H1 (cell line): ENCODE measurements around the gene RBM19. TPM values are rescaled to one million over a fixed set of nuclear protein-coding genes. Genes with fewer than 3 reads are reported as not detected.

Experiments
- CTCF ChIA-PET: fragments of 300-600 bp; sonication (Branson Sonifier 250); formaldehyde crosslinking; loops from one replicate; lab custom pipeline; 2021; ENCODE audit not compliant: partially characterized antibody; lab: Charles Lee
- POLR2A ChIA-PET: fragments of 300-600 bp; sonication (Branson Sonifier 250); formaldehyde crosslinking; loops from one replicate; lab custom pipeline; 2021; ENCODE audit warnings: inconsistent platforms; ENCODE audit not compliant: partially characterized antibody; lab: Charles Lee
- DNase-seq, 2 experiments: peaks; one replicate each; pipeline versions ENCODE4 v3.0.0 to v3.0.0-alpha.2; 2010 to 2022; ENCODE audit warnings: low spot score in 2 of 2, low read depth in 1 of 2, mixed read lengths in 1 of 2
- FAIRE-seq: peaks from 2 replicates; lab custom pipeline; 2011; peaks lifted over from hg19 to GRCh38; lab: Jason Lieb, UNC
- H2AFZ ChIP-seq: 2 replicates; pipeline ENCODE4 v1.8.1; 2012; ENCODE audit warnings: low read length, inconsistent platforms
- H2AK5ac ChIP-seq: 2 replicates; pipeline ENCODE4 v1.6.1; 2013; ENCODE audit warnings: low read depth, low read length
- H2BK120ac ChIP-seq: replicated peaks from 2 replicates; pipeline ENCODE3; 2013; ENCODE audit warnings: low read depth, low read length, inconsistent platforms
- H2BK12ac ChIP-seq: 2 replicates; pipeline ENCODE4 v1.6.1; 2013; ENCODE audit warnings: low read depth, low read length
- H2BK15ac ChIP-seq: 2 replicates; pipeline ENCODE4 v1.6.1; 2013; ENCODE audit warnings: low read length
- H2BK20ac ChIP-seq: 2 replicates; pipeline ENCODE4 v1.6.1; 2013; ENCODE audit warnings: low read length
- H2BK5ac ChIP-seq: 2 replicates; pipeline ENCODE4 v1.6.1; 2013; ENCODE audit warnings: low read depth, low read length
- H3K14ac ChIP-seq: 2 replicates; pipeline ENCODE4 v1.6.1; 2013; ENCODE audit warnings: inconsistent platforms; ENCODE audit not compliant: insufficient read length
- H3K18ac ChIP-seq: 2 replicates; pipeline ENCODE4 v1.6.1; 2013; ENCODE audit warnings: low read length; ENCODE audit errors: extremely low read depth
- H3K23ac ChIP-seq: 2 replicates; pipeline ENCODE4 v1.6.1; 2013; ENCODE audit warnings: inconsistent platforms; ENCODE audit not compliant: insufficient read length
- H3K23me2 ChIP-seq: 2 replicates; pipeline ENCODE4 v1.6.1; 2013; ENCODE audit warnings: low read depth, low read length
- H3K27ac ChIP-seq: 2 replicates; pipeline ENCODE4 v1.6.1; 2011; ENCODE audit warnings: low read depth, low read length, inconsistent platforms
- H3K27me3 ChIP-seq, 4 experiments: replicated peaks in 1 of 4; 1 replicate in 1 of 4; 2 replicates in 3 of 4; pipeline versions ENCODE4 v1.6.1 to v1.8.1; 2011 to 2013; ENCODE audit warnings: low read length in 3 of 4, mild to moderate bottlenecking in 3 of 4, inconsistent platforms in 2 of 4, mixed read lengths in 2 of 4, moderate library complexity in 1 of 4; ENCODE audit not compliant: control insufficient read depth in 3 of 4, insufficient read depth in 3 of 4; ENCODE audit errors: extremely low read depth in 1 of 4
- H3K36me3 ChIP-seq, 4 experiments: 2 replicates each; pipeline versions ENCODE4 v1.6.1 to v1.8.1; 2011 to 2013; ENCODE audit warnings: mild to moderate bottlenecking in 4 of 4, low read length in 3 of 4, moderate library complexity in 2 of 4, control low read depth in 1 of 4, inconsistent platforms in 1 of 4; ENCODE audit not compliant: insufficient read depth in 4 of 4, control insufficient read depth in 2 of 4
- H3K4ac ChIP-seq: replicated peaks from 2 replicates; pipeline ENCODE3; 2013; ENCODE audit warnings: low read length, low read depth, mixed read lengths, inconsistent platforms; ENCODE audit not compliant: insufficient read length
- H3K4me1 ChIP-seq, 4 experiments: replicated peaks in 1 of 4; 1 replicate in 1 of 4; 2 replicates in 3 of 4; pipeline versions ENCODE4 v1.6.1 to v1.8.1; 2011 to 2013; ENCODE audit warnings: low read length in 3 of 4, inconsistent platforms in 2 of 4, mixed read lengths in 1 of 4; ENCODE audit not compliant: insufficient read depth in 4 of 4, control insufficient read depth in 3 of 4
- H3K4me2 ChIP-seq, 2 experiments: 2 replicates each; pipeline versions ENCODE4 v1.6.1 to v1.8.1; 2011 to 2013; ENCODE audit warnings: low read depth in 2 of 2, low read length in 2 of 2, control low read depth in 1 of 2, inconsistent platforms in 1 of 2, mild to moderate bottlenecking in 1 of 2; ENCODE audit not compliant: insufficient read depth in 1 of 2
- H3K4me3 ChIP-seq, 4 experiments: fragments of 200-600, 300-600 bp in 1 of 4; sonication (generic), shearing (Covaris generic), sonication (Bioruptor Twin) in 1 of 4; 2 replicates each; pipeline versions ENCODE4 v1.5.1 to v1.8.1; 2011 to 2016; ENCODE audit warnings: low read length in 4 of 4, low read depth in 3 of 4, control low read depth in 2 of 4, inconsistent platforms in 2 of 4, mild to moderate bottlenecking in 2 of 4, mixed read lengths in 1 of 4, moderate library complexity in 1 of 4; ENCODE audit not compliant: insufficient read depth in 2 of 4; ENCODE audit errors: extremely low read depth in 1 of 4
- H3K56ac ChIP-seq: replicated peaks from 2 replicates; pipeline ENCODE3; 2013; ENCODE audit warnings: low read depth, mild to moderate bottlenecking, mixed read lengths, low read length, inconsistent platforms; ENCODE audit not compliant: insufficient read length
- H3K79me1 ChIP-seq: 2 replicates; pipeline ENCODE4 v1.6.1; 2013; ENCODE audit warnings: low read depth, low read length, control low read depth
- H3K79me2 ChIP-seq, 2 experiments: 2 replicates each; pipeline versions ENCODE4 v1.6.1 to v1.8.1; 2012 to 2013; ENCODE audit warnings: low read length in 2 of 2, mild to moderate bottlenecking in 2 of 2, inconsistent platforms in 1 of 2; ENCODE audit not compliant: insufficient read depth in 2 of 2, control insufficient read depth in 1 of 2
- H3K9ac ChIP-seq, 4 experiments: replicated peaks in 1 of 4; 1 replicate in 1 of 4; 2 replicates in 3 of 4; pipeline versions ENCODE4 v1.6.1 to v1.8.1; 2011 to 2013; ENCODE audit warnings: low read depth in 3 of 4, low read length in 3 of 4, control low read depth in 2 of 4, mild to moderate bottlenecking in 2 of 4, moderate library complexity in 2 of 4, inconsistent platforms in 1 of 4; ENCODE audit errors: extremely low read depth in 1 of 4
- H3K9me3 ChIP-seq, 2 experiments: 2 replicates each; pipeline versions ENCODE4 v1.6.1 to v1.8.1; 2012 to 2013; ENCODE audit warnings: mild to moderate bottlenecking in 2 of 2, moderate library complexity in 2 of 2, control low read depth in 1 of 2, inconsistent platforms in 1 of 2, low read depth in 1 of 2, low read length in 1 of 2, mixed read lengths in 1 of 2; ENCODE audit not compliant: insufficient read depth in 2 of 2
- H4K20me1 ChIP-seq, 2 experiments: replicated peaks in 1 of 2; 2 replicates each; pipeline versions ENCODE3 to v1.8.1; 2011 to 2013; ENCODE audit warnings: inconsistent platforms in 2 of 2, low read length in 2 of 2, mild to moderate bottlenecking in 1 of 2; ENCODE audit not compliant: insufficient read depth in 2 of 2, control insufficient read depth in 1 of 2
- H4K5ac ChIP-seq: 2 replicates; pipeline ENCODE4 v1.6.1; 2013; ENCODE audit warnings: low read length, low read depth, mixed read lengths, inconsistent platforms; ENCODE audit not compliant: insufficient read length
- H4K8ac ChIP-seq: 2 replicates; pipeline ENCODE4 v1.8.0; 2013; ENCODE audit warnings: mild to moderate bottlenecking, moderate library complexity, low read length, inconsistent platforms; ENCODE audit not compliant: insufficient read depth; ENCODE audit errors: extremely low read depth
- H4K91ac ChIP-seq: replicated peaks from 2 replicates; pipeline ENCODE3; 2013; ENCODE audit warnings: low read length, mixed read lengths, inconsistent platforms; ENCODE audit not compliant: insufficient read length
- CTBP2 ChIP-seq: IDR thresholded peaks from 2 replicates; pipeline ENCODE4 v1.7.0; 2011; ENCODE audit warnings: borderline replicate concordance, mild to moderate bottlenecking, moderate library complexity, mixed read lengths, low read length; ENCODE audit not compliant: insufficient read depth, insufficient read length
- FOSL1 ChIP-seq: IDR thresholded peaks from 2 replicates; pipeline ENCODE4 v1.6.1; 2011; ENCODE audit warnings: mild to moderate bottlenecking, low read depth, low read length, moderate library complexity; ENCODE audit not compliant: insufficient read depth
- WGBS, 2 experiments: shearing (Covaris generic) in 1 of 2; methylation state at CpG; one replicate each; pipeline versions ENCODE4 v1.1.6 to v1.1.7; 2013 to 2015; ENCODE audit warnings: low lambda C conversion rate in 2 of 2, mixed read lengths in 2 of 2, inconsistent platforms in 1 of 2, low coverage in 1 of 2, missing lambda C conversion rate in 1 of 2; ENCODE audit not compliant: insufficient replicate concordance in 2 of 2, insufficient coverage in 1 of 2, insufficient read length in 1 of 2; ENCODE audit errors: extremely low coverage in 1 of 2, missing lambda C conversion rate in 1 of 2; 5-methylcytosine and 5-hydroxymethylcytosine counted together
- polyA plus RNA-seq, 7 experiments: library from polyadenylated mRNA; depleted of rRNA in 3 of 7; stranded (reverse) in 5 of 7; unstranded in 2 of 7; fragments of >200 nt in 5 of 7; fragments of 200-250 nt in 2 of 7; gene quantifications; 1 replicate in 5 of 7; 2 replicates in 1 of 7; 4 replicates in 1 of 7; pipeline versions ENCODE4 v1.2.1 to v1.2.3, GENCODE V29; 2011 to 2013; ENCODE audit warnings: missing spikeins in 2 of 7, mixed read lengths in 2 of 7
- total RNA-seq: library from RNA; stranded (reverse); fragmentation: NEBNext Ultra II Directional; extraction: Animal tissue kit (Norgen Biotek cat#: 25700); gene quantifications from 2 replicates; pipeline ENCODE4 v1.2.1, GENCODE V29; 2021

Gene RBM19
- total and polyA plus RNA-seq, 2 of the 8 experiments (the other 6 are each of a cell fraction or from before 2014, with no cell fraction given): 23.4 to 61.9 TPM

GRCh38 chr12:113850309-113851056 lies 115.6 kb downstream of the RBM19 start:
- Histone ChIP-seq H3K4me1 (no peaks in the 10 kb centered on the region; a peak in 1 of 7 replicates), H3K23ac (no peak overlapping the region), H2BK5ac (no peak overlapping the region), H3K36me3 (peaks cover 0 to 4% (median 0%) of the 10 kb centered on the region in 4 experiments; a peak in 1 of 8 replicates), H3K27ac (no peak overlapping the region; the same call in 1 of the 2 replicates), H3K56ac (no peak overlapping the region), H3K9ac (no peak overlapping the region), H2BK120ac (no peak overlapping the region), H2BK15ac (no peak overlapping the region), H2AK5ac (no peak overlapping the region), H3K4me3 (no peak overlapping the region), H3K23me2 (no peaks in the 10 kb centered on the region), H3K27me3 (no peaks in the 10 kb centered on the region), H4K8ac (no peak overlapping the region), H4K91ac (no peak overlapping the region), H2BK12ac (no peak overlapping the region), H4K20me1 (peaks cover 2% of the 10 kb centered on the region in 2 experiments), H4K5ac (no peak overlapping the region), H2AFZ (no peak overlapping the region), H2BK20ac (no peak overlapping the region), H3K14ac (no peak overlapping the region), H3K9me3 (no peaks in the 10 kb centered on the region), H3K79me1 (no peaks in the 10 kb centered on the region), H3K79me2 (no peaks in the 10 kb centered on the region), H3K4me2 (no peak overlapping the region), H3K4ac (no peak overlapping the region), H3K18ac (no peak overlapping the region)
- TF ChIP-seq FOSL1 (no peak), CTBP2 (no peak)
- ChIA-PET CTCF (interaction anchor here (1.0 to 2.3 kb wide), 11 partner anchors 9 to 63 kb away, joined by 3 to 10 read pairs (median 4); no protein-coding TSS in a partner anchor), POLR2A (interaction anchor here (1.6 to 2.5 kb wide), 2 partner anchors 10 kb away, joined by 3 to 14 read pairs; no protein-coding TSS in a partner anchor)
- DNase-seq: no peak
- WGBS, 2 experiments: 91% methylated on average over 6 of the region's 8 CpGs; no CpG with 5 or more reads in 1 of the 2 experiments
- no peak for FAIRE-seq
